HL-60 (cell line): ENCODE results near the gene TBC1D17.

Experiments used
- GABPA ChIP-seq: IDR thresholded peaks from 2 replicates; pipeline ENCODE4 v1.6.1; 2012; ENCODE audit warnings: low read depth
- POLR2AphosphoS5 ChIP-seq: IDR thresholded peaks from 2 replicates; pipeline ENCODE4 v1.6.1; 2012; ENCODE audit warnings: low read depth
- SPI1 ChIP-seq: IDR thresholded peaks from 2 replicates; pipeline ENCODE4 v1.6.1; 2012; ENCODE audit warnings: low read depth, mild to moderate bottlenecking, borderline replicate concordance
- TF ChIP-seq, protein P1 (sequence below): IDR thresholded peaks from one replicate; pipeline ENCODE4 v1.5.1; 2011; ENCODE audit warnings: low read length, control low read depth, inconsistent platforms; ENCODE audit not compliant: insufficient read depth
- TF ChIP-seq, protein P2 (sequence below): IDR thresholded peaks from 2 replicates; pipeline ENCODE4 v1.6.1; 2012; ENCODE audit warnings: low read depth; ENCODE audit not compliant: insufficient replicate concordance

DNA sequence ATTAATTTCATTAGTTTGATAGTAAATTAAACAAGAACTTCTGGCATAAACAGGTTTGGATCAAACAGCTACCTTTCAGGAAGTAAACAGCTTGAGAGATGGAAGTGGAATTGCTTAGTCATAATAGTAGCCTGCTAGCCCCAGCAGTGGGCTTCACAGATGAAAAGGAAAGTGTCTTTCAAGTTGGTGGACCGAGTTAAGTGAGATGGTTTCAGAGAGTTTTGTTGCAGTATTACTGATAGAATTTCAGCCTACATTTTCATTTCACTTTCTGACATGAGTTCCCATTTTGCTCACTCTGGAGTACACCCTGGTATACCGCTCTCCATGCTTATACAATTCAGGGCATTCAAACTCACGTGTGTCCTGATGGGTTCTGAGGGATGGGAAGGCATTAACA is 28.6 kb upstream of the TBC1D17 start:
- TF ChIP-seq, protein P1, sequence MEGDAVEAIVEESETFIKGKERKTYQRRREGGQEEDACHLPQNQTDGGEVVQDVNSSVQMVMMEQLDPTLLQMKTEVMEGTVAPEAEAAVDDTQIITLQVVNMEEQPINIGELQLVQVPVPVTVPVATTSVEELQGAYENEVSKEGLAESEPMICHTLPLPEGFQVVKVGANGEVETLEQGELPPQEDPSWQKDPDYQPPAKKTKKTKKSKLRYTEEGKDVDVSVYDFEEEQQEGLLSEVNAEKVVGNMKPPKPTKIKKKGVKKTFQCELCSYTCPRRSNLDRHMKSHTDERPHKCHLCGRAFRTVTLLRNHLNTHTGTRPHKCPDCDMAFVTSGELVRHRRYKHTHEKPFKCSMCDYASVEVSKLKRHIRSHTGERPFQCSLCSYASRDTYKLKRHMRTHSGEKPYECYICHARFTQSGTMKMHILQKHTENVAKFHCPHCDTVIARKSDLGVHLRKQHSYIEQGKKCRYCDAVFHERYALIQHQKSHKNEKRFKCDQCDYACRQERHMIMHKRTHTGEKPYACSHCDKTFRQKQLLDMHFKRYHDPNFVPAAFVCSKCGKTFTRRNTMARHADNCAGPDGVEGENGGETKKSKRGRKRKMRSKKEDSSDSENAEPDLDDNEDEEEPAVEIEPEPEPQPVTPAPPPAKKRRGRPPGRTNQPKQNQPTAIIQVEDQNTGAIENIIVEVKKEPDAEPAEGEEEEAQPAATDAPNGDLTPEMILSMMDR, result no peak
- no peak for TF ChIP-seq POLR2AphosphoS5
- no peak for TF ChIP-seq SPI1
- no peak for TF ChIP-seq GABPA
- TF ChIP-seq, protein P2, sequence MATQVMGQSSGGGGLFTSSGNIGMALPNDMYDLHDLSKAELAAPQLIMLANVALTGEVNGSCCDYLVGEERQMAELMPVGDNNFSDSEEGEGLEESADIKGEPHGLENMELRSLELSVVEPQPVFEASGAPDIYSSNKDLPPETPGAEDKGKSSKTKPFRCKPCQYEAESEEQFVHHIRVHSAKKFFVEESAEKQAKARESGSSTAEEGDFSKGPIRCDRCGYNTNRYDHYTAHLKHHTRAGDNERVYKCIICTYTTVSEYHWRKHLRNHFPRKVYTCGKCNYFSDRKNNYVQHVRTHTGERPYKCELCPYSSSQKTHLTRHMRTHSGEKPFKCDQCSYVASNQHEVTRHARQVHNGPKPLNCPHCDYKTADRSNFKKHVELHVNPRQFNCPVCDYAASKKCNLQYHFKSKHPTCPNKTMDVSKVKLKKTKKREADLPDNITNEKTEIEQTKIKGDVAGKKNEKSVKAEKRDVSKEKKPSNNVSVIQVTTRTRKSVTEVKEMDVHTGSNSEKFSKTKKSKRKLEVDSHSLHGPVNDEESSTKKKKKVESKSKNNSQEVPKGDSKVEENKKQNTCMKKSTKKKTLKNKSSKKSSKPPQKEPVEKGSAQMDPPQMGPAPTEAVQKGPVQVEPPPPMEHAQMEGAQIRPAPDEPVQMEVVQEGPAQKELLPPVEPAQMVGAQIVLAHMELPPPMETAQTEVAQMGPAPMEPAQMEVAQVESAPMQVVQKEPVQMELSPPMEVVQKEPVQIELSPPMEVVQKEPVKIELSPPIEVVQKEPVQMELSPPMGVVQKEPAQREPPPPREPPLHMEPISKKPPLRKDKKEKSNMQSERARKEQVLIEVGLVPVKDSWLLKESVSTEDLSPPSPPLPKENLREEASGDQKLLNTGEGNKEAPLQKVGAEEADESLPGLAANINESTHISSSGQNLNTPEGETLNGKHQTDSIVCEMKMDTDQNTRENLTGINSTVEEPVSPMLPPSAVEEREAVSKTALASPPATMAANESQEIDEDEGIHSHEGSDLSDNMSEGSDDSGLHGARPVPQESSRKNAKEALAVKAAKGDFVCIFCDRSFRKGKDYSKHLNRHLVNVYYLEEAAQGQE, result no peak
